Endometrial microvascular endothelial cells (primary cell): ENCODE results near the gene RGL1. TPM values are rescaled to one million over a fixed set of nuclear protein-coding genes. Genes with fewer than 3 reads are reported as not detected.
"Not testable (repeated sequence)": the region's sequence is repeated elsewhere in the genome, so short reads cannot be mapped to it uniquely, and the experiment has no call there.

Experiments
- in situ Hi-C: cut with HindIII; loops from 2 replicates; pipeline ENCODE4 v1.10.0; 2017; ENCODE audit warnings: low sequenced_read_pairs, low pct_unique_long_range_greater_than_20kb; ENCODE audit errors: inconsistent ontology term
- total RNA-seq: library from RNA; depleted of rRNA; stranded (reverse); fragments of >200 nt; gene quantifications from one replicate; pipeline ENCODE4 v1.2.3, GENCODE V29; 2015; ENCODE audit errors: inconsistent ontology term

Gene RGL1
- total RNA-seq, 1 donor from 2014 or later, result 8.5 TPM

GRCh38 chr1:183783342-183783741 lies 21.6 kb upstream of the RGL1 start:
- in situ Hi-C loops, result no loop called here

DNA sequence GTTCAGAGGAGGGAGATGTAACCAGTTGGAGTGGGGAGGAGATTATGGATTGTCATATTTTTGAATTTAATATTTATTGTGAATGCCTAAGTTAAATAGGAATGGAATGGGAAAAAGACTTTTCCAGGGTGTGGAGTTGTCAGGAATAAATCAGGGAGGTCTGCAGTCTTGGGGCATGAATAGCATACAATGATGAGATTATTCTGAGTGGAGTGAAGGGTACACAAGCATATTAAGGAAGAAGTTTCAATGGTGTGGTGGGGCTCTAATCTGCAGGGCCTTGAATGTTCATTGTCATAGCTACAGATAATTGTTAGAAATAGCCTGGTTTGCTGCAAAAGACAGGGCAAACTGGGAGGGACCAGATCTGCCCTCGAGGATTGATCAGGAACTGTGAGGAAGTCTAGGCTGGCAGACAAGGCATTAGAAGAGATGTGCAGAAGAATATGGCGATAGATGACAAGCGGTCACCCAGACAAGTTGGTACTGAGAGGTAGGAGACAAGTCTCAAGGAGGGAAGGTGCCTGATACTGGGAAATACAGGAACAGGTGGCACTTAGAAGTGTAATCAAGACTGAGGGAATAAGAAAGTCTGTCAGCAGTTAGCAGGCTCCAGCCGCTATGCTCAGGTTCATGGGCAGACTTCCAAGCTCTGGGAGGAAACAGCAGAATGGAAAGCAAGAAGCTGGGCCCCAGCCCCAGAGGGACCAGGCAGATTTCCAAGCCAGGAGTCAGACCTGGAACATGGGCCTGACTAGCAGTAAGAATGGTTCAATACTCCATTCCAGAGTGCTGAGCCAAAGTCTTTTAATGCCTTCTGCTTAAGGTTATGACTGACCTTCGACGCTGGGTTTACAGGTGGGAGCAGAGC lies 20.9 kb upstream of the RGL1 start:
- in situ Hi-C loops, result no loop called here

GRCh38 chr1:183785921-183786320 lies 19.0 kb upstream of the RGL1 start:
- in situ Hi-C loops, result not testable (repeated sequence)

GRCh38 chr1:183787704-183788103 lies 17.2 kb upstream of the RGL1 start:
- in situ Hi-C loops, result no loop called here

GRCh38 chr1:183791319-183791718 lies 13.6 kb upstream of the RGL1 start:
- in situ Hi-C loops, result no loop called here

- in situ Hi-C loops, result no loop called here
Measured at GRCh38 chr1:183792300-183792699, 12.6 kb upstream of the RGL1 start.

DNA sequence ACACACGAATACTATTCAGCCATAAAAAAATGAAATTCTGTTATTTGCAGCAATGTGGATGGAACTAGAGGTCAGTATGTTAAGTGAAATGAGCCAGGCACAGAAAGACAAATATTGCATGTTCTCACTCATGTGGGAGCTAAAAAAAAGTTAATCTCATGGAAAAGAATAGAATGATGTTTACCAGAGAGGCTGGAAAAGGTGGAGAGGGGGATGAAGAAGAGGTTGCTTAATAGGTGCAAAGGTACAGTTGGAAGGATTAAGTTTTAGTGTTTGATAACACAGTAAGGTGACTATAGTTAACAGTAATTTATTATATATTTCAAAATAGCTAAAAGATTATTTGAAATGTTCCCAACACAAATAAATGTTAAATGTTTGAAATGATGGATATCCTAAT lies 10.8 kb upstream of the RGL1 start:
- in situ Hi-C loops, result no loop called here

DNA sequence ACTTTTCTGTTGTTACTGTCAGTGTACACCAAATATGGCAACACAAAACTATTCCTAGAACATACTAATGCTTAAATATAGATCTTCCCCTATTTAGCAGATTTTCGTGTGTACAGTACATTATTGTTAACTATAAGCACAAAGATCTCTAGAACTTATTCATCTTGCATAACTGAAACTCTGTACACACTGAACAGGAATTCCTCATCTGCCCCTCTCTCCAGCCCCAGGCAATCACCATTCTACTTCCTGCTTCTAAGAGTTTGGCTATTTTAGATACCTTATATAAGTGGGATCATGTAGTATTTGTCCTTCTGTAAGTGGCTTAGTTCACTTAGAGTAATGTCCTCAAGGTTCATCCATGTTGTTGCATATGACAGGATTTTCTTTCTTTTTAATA lies 4.5 kb upstream of the RGL1 start:
- in situ Hi-C loops, result no loop called here

DNA sequence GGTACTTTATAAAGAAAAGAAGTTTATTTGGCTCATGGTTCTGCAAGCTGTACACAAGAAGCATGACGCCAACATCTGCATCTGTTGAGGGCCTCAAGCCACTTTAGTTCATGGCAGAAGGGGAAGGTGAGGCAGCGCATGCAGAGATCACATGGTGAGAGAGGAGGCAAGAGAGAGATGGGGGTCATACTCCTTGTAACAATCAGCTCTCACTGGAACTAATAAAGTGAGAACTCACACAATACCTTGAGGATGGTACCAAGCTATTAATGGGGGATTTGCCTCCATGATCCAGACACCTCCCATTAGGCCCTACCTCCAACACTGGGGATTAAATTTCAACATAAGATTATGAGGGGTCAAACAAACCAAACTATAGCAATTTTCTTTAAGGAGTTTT lies 3.3 kb upstream of the RGL1 start:
- in situ Hi-C loops, result no loop called here

DNA sequence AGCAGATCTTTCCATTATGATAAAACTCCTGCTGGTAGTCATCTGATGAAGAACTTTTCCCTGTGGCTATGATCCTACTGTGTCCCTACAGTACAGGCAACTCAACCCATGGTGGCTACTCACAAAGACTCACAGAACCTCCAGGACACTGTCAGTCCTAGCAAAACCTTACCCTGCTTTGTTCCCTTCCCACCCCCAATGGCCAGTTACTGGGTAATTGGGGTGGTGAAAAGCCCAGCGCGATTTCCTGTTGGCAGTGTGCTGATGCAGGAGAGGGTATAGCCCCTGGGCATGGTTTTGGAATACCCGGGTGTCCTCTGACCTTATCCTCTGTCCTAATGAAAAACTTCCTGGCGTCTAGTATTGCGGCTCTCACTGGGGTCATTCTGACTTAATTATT lies 533 bp upstream of the RGL1 start:
- in situ Hi-C loops, result no loop called here

- in situ Hi-C loops, result no loop called here
Measured at GRCh38 chr1:183806125-183806524, 1.2 kb downstream of the RGL1 start.

DNA sequence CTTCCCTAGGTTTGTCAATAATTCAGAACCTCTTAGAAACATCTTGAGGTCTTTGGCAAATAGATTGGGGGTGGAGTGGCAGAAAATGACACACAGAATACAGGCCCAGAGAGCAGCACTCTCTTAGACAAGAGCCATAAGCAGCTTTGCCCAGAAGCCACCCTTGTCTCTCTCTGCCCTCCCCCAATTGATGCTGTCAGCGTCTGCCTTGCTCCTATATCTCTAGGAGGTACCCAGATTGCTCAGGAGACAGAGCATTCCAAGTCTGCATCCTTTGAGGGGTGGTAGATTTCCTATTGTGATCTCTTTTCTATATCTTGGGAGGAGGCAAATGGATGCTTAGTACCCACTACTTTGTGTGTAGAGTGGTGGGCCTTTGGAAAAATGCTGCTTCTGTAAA lies 1.8 kb downstream of the RGL1 start:
- in situ Hi-C loops, result no loop called here

DNA sequence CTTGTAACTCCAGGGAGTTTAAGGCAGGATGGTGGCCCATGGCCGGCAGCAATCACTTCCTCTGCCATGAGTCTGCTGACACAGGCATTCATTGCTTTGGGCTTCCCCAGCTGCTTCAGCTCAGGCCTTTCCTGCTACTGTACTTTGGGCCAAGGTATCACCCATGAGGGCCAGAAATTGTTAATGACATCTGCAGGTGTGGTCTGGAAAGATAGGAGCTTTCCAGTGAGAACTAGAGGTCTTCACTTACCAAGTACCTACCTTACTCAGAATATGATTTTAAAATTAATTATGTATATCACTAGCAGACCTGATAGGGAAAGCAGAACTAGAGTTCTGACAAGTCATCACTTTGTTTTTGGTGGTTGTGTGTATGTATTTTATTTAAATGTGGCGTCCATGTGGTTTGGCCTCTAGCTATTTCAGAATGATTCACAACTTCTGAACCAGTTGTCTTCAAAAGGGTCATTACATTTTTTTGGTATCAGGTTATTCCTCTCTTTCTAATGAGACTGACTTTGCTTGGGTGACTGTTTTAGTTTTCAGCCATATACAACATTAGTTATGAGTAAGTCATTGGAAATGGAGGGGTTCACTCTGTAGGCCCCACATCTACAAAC lies 2.7 kb downstream of the RGL1 start:
- in situ Hi-C loops, result no loop called here

DNA sequence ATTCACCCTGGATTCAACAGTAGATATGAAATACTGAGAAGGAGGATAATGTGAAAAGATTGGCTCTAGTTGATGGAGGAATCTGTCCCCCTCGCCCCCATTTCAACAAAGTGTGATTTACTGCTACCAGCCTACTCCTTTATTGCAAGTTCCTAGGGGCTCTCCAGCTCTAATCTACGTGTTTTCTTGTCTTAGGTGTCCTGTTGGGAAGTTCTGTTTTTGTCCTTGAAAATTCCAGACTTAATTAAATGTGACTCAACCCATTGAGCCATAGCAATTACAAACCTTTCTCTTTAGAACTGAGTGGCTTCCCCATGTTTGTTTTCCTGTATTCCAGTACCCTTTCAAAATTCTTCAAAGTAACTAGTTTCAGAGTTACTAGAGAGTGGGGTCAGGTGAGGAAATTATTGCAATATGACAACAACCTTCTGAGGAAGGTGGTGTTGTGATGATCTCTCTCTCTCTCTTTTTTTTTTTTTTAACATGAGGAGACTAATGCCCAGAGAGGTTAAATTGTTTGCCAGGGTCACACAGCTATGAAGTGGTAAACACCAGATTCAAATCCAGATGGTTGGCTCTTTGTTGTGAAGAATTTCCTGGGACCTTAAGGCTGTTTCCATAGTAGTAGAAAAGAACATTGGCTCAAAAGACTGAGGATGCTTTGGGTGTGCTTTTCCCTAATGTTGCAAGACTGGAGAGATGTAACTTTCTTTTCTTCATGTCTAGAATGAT lies 3.5 kb downstream of the RGL1 start:
- in situ Hi-C loops, result no loop called here

DNA sequence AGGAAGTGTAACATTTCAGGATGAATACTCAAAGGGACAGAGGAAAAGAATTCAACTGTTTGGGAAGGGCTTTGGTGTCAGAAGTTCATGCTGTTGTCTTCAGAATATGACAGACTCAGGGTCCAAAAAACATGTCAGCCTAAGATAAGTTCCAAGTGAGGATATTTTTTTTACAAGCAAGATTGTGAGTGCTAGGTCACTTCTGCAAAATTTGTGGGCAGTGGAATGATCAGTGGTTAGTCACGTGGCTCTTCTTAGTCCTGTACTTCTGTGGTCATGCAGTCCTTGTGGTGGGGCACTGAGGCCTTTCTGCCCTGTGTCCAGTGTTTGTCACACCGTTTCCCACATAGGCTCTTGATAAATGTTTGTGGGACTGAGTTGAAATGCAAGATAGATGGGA lies 5.2 kb downstream of the RGL1 start:
- in situ Hi-C loops, result no loop called here

DNA sequence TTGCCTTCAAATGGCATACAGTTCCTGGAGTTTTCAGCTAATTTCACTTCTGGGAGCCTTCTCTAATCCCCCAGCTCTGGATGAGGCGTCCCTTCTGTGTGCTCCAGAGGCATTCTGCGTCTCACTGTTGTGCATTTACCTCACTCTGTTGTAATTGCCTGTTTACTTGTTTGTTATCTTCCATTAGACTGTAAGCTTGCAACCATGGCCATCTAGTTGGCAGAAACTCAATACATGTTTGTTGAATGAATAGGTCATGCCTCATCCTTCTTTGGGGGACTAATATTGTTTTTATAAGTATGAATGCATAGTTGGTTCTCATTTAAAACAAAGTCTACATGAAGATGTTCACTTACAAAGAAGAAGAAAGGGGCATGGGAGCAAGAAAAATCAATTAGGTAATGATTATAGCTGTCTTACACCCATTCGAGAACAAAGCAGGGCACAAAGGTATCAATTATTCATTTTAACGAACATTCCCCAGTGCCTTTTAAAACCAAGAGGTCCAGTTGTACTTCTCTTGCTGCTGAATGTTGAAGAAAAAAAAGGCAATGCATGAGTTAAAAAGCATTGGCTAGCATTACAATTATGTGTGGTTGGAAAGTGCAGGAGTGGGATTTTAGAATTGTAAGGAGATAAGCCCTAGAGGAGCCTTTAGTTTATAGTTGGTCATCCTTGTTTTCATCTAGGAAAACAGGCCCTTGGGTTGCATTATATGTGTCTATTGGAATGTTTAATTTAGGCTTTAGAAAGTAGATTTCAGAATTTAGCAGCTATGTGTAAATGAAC lies 6.0 kb downstream of the RGL1 start:
- in situ Hi-C loops, result no loop called here

DNA sequence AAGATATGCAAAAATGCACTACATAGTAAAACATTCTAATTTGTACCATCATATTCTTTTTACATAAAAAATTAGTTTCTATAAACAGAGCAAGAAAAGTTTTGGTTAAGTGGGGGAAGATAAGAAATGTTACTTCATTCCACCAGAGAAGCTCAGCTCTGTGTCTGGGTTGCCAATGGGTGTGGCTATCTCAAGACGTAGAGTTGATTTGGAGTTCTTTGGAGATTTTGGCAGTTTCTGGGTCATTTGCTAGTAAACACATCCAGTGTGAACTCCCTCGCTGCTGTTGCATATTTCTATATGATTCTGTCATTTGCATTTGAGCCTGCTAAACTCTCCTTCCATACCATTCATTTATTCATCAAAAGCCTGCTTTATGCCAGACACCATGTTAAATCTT lies 7.2 kb downstream of the RGL1 start:
- in situ Hi-C loops, result no loop called here

DNA sequence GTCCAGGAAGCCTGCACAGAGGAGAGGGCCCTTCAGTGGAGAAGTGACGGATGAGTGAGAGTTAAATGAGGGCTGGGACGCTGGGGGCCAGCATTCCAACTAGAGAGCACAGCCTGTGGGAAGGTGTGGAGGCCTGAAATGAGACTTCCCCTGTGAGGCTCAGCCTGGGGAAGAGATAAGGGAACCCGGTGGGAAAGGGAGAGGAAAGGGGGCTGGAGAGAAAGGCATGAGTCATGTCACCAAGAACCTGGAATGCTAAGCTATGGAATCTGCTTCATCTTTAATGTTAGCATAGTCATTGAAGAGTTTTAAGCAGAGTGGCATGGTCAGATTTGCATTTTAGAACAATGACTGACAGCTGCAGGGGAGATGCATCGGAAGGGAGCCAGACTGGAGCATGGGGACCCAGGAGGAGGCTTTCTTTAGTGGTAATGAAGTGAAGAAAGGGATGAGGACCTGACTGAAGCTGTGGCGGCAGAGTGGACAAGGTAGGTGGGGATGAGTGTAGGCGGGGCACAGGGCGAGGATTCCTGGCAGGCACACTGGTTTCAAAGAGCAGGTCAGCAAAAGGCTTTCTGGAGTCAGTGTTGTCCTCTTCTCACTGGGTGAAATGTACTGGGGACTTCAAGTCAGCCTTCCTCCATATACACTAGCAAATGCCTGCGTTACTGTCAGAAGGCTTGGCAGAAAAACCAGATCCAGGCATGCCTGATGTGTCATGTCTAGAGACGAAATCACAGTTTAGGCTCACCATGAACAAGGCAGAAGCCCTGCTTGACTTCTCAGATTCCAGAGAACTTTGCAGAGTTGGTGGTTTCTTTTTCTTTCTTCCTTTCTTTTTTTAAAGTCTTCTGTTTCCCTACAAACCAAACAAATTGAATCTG lies 8.0 kb downstream of the RGL1 start:
- in situ Hi-C loops, result no loop called here
